Keratinocyte (primary cell): Measurements from ENCODE around the gene ZNF442.
"Not testable (repeated sequence)": the region's sequence is repeated elsewhere in the genome, so short reads cannot be mapped to it uniquely, and the experiment has no call there.

Experiments used
- CTCF ChIP-seq, 3 experiments: IDR thresholded peaks in 1 of 3; conservative IDR thresholded peaks in 1 of 3; optimal IDR thresholded peaks in 1 of 3; 2 replicates in 2 of 3; 3 replicates in 1 of 3; pipeline versions ENCODE3 to v1.5.1; 2011; ENCODE audit warnings: low read length in 3 of 3, mild to moderate bottlenecking in 3 of 3, moderate library complexity in 2 of 3, control low read depth in 1 of 3, inconsistent platforms in 1 of 3; ENCODE audit not compliant: insufficient read depth in 2 of 3; ENCODE audit errors: extremely low read depth in 1 of 3
- EZH2 ChIP-seq: IDR thresholded peaks from one replicate; pipeline ENCODE4 v1.6.1; 2012; ENCODE audit warnings: inconsistent platforms, mild to moderate bottlenecking, low read length, moderate library complexity

DNA sequence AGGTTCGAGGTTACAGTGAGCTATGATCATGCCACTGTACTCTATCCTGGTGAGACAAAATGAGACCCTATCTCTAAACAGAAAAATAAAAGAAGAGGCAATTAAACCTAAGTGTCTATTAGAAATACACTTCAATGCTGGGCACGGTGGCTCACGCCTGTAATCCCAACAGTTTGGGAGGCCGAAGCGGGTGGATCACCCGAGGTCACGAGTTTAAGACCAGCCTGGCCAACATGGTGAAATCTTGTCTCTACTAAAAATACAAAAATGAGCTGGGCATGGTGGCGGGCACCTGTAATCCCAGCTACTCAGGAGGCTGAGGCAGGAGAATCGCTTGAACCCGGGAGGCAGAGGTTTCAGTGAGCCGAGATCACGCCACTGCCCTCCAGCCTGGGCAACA lies 56.6 kb downstream of the ZNF442 start:
- not testable (repeated sequence) for TF ChIP-seq CTCF (optimal IDR thresholded peaks at IDR 0.05 in 1 of 3, IDR thresholded peaks at IDR 0.05 in 1 of 3, conservative IDR thresholded peaks at IDR 0.05 in 1 of 3; ENCODE audit: extremely low read depth in 1 of 3, insufficient read depth in 2 of 3, low read length in 3 of 3); EZH2
